Activated CD8-positive, alpha-beta memory T cell treated with anti-CD3 and anti-CD28 coated beads, Interleukin-2, amount 10 ng/mL, durations not matched to agents 7 days and 5 days (primary cell): ENCODE results near the gene IFFO2. TPM values are rescaled to one million over a fixed set of nuclear protein-coding genes. Genes with fewer than 3 reads are reported as not detected.

ENCODE experiments used
- ATAC-seq: fragments of 150-1000 bp; cut with Tn5 transposase; one replicate; pipeline ENCODE4 v1.10.0; 2021; ENCODE audit warnings: moderate library complexity
- CTCF ChIA-PET: fragments of 350-600 bp; sonication (Branson Sonifier 250); formaldehyde crosslinking; loops from one replicate; lab custom pipeline; 2021; ENCODE audit warnings: antibody characterized with exemption; lab: Charles Lee
- DNase-seq: peaks from one replicate; pipeline ENCODE4 v3.0.0-alpha.2; 2020
- H3K27ac Mint-ChIP-seq: one replicate; pipeline ENCODE4 v1.8.0; 2021; ENCODE audit warnings: mild to moderate bottlenecking, mixed read lengths
- H3K27me3 Mint-ChIP-seq: one replicate; pipeline ENCODE4 v1.8.0; 2021; ENCODE audit warnings: mixed read lengths
- H3K36me3 Mint-ChIP-seq: one replicate; pipeline ENCODE4 v1.8.0; 2021; ENCODE audit warnings: mild to moderate bottlenecking, mixed read lengths
- H3K4me1 Mint-ChIP-seq: one replicate; pipeline ENCODE4 v1.8.0; 2021; ENCODE audit warnings: mixed read lengths
- H3K4me3 Mint-ChIP-seq: one replicate; pipeline ENCODE4 v1.8.0; 2021; ENCODE audit warnings: mild to moderate bottlenecking, moderate library complexity, mixed read lengths
- H3K9me3 Mint-ChIP-seq: one replicate; pipeline ENCODE4 v1.8.0; 2022; ENCODE audit warnings: low read depth, mixed read lengths
- total RNA-seq, 2 experiments: library from RNA; stranded (reverse); gene quantifications; one replicate each; pipeline ENCODE4 v1.2.3, GENCODE V29; 2021

IFFO2 gene
- total RNA-seq, 2 experiments from 2014 or later, result 12.5 to 13.7 TPM

- no peak overlapping the region for H3K27ac Mint-ChIP-seq
- peaks cover 21% of the 10 kb centered on the region for H3K27me3 Mint-ChIP-seq
- DNase-seq (no peak), ATAC-seq (no peak)
- no peak overlapping the region for H3K4me3 Mint-ChIP-seq
- CTCF ChIA-PET, result interaction anchor here (1.5 kb wide), 1 partner anchor 52 kb away, joined by 4 read pairs; no protein-coding TSS in a partner anchor
- H3K9me3 Mint-ChIP-seq, result no peaks in the 10 kb centered on the region
- no peaks in the 10 kb centered on the region for H3K36me3 Mint-ChIP-seq
- H3K4me1 Mint-ChIP-seq, result peaks cover 5% of the 10 kb centered on the region
Measured at GRCh38 chr1:18965206-18966173, 9.0 kb upstream of the IFFO2 start.

GRCh38 chr1:18963968-18964367 lies 7.5 kb upstream of the IFFO2 start:
- no peak overlapping the region for H3K27ac Mint-ChIP-seq
- peaks cover 36% of the 10 kb centered on the region for H3K27me3 Mint-ChIP-seq
- H3K4me1 Mint-ChIP-seq, result peaks cover 5% of the 10 kb centered on the region
- CTCF ChIA-PET, result interaction anchor here (0.5 to 1.5 kb wide), 2 partner anchors 51 to 283 kb away, joined by 3 to 4 read pairs; no protein-coding TSS in a partner anchor
- no peaks in the 10 kb centered on the region for H3K9me3 Mint-ChIP-seq
- no peaks in the 10 kb centered on the region for H3K36me3 Mint-ChIP-seq
- H3K4me3 Mint-ChIP-seq, result no peak overlapping the region
- ATAC-seq (no peak), DNase-seq (no peak)

GRCh38 chr1:18962855-18963737 lies 6.6 kb upstream of the IFFO2 start:
- ATAC-seq, result no peak
- Mint-ChIP-seq H3K4me3 (no peak overlapping the region), H3K27ac (no peak overlapping the region), H3K4me1 (peaks cover 9% of the 10 kb centered on the region), H3K27me3 (peaks cover 31% of the 10 kb centered on the region), H3K9me3 (no peaks in the 10 kb centered on the region), H3K36me3 (no peaks in the 10 kb centered on the region)
- CTCF ChIA-PET, result interaction anchor here (0.9 kb wide), 1 partner anchor 50 kb away, joined by 4 read pairs; no protein-coding TSS in a partner anchor
- DNase-seq, result no peak

- Mint-ChIP-seq H3K4me1 (peaks cover 18% of the 10 kb centered on the region), H3K27ac (no peak overlapping the region), H3K27me3 (peaks cover 34% of the 10 kb centered on the region), H3K36me3 (no peaks in the 10 kb centered on the region), H3K4me3 (no peak overlapping the region), H3K9me3 (no peaks in the 10 kb centered on the region)
- ATAC-seq (no peak), DNase-seq (no peak)
- CTCF ChIA-PET, result interaction anchor here (0.9 to 1.1 kb wide), 2 partner anchors 49 to 55 kb away, joined by 3 to 4 read pairs; no protein-coding TSS in a partner anchor
Measured at GRCh38 chr1:18962121-18962721, 5.7 kb upstream of the IFFO2 start.

GRCh38 chr1:18960821-18961220 lies 4.3 kb upstream of the IFFO2 start:
- Mint-ChIP-seq H3K36me3 (no peaks in the 10 kb centered on the region), H3K27ac (no peak overlapping the region), H3K9me3 (no peaks in the 10 kb centered on the region), H3K4me1 (peaks cover 18% of the 10 kb centered on the region), H3K27me3 (peaks cover 26% of the 10 kb centered on the region), H3K4me3 (no peak overlapping the region)
- ATAC-seq (no peak), DNase-seq (no peak)
- CTCF ChIA-PET, result no interaction called here

GRCh38 chr1:18960409-18960808 lies 3.9 kb upstream of the IFFO2 start:
- no peaks in the 10 kb centered on the region for H3K9me3 Mint-ChIP-seq
- H3K4me3 Mint-ChIP-seq, result no peak overlapping the region
- peaks cover 16% of the 10 kb centered on the region for H3K4me1 Mint-ChIP-seq
- ATAC-seq (no peak), DNase-seq (no peak)
- CTCF ChIA-PET, result no interaction called here
- H3K36me3 Mint-ChIP-seq, result no peaks in the 10 kb centered on the region
- H3K27ac Mint-ChIP-seq, result no peak overlapping the region
- H3K27me3 Mint-ChIP-seq, result peaks cover 24% of the 10 kb centered on the region

GRCh38 chr1:18959591-18959990 lies 3.1 kb upstream of the IFFO2 start:
- Mint-ChIP-seq H3K36me3 (no peaks in the 10 kb centered on the region), H3K4me1 (peaks cover 23% of the 10 kb centered on the region), H3K4me3 (no peak overlapping the region), H3K9me3 (no peaks in the 10 kb centered on the region), H3K27me3 (peaks cover 28% of the 10 kb centered on the region), H3K27ac (no peak overlapping the region)
- DNase-seq (no peak), ATAC-seq (no peak)
- CTCF ChIA-PET, result interaction anchor here (1.1 to 4.0 kb wide), 5 partner anchors 9 to 84 kb away, joined by 3 to 21 read pairs (median 3); no protein-coding TSS in a partner anchor

GRCh38 chr1:18957532-18958300 lies 1.2 kb upstream of the IFFO2 start:
- DNase-seq (peak; percentile 54), ATAC-seq (no peak)
- Mint-ChIP-seq H3K36me3 (peaks cover 2% of the 10 kb centered on the region), H3K27me3 (peaks cover 40% of the 10 kb centered on the region), H3K4me1 (peaks cover 38% of the 10 kb centered on the region), H3K27ac (peak overlapping the region; percentile 38), H3K4me3 (peak overlapping the region; percentile 56), H3K9me3 (no peaks in the 10 kb centered on the region)
- CTCF ChIA-PET, result interaction anchor here (0.6 to 4.8 kb wide), 6 partner anchors 31 to 622 kb away, joined by 3 to 43 read pairs (median 10); no protein-coding TSS in a partner anchor

GRCh38 chr1:18957136-18957521 lies 653 bp upstream of the IFFO2 start:
- Mint-ChIP-seq H3K27ac (peak overlapping the region; percentile 57), H3K4me3 (peak overlapping the region; percentile 56), H3K4me1 (peaks cover 44% of the 10 kb centered on the region), H3K27me3 (peaks cover 43% of the 10 kb centered on the region), H3K9me3 (no peaks in the 10 kb centered on the region), H3K36me3 (peaks cover 5% of the 10 kb centered on the region)
- peak; percentile 1 for ATAC-seq
- CTCF ChIA-PET, result interaction anchor here (1.0 to 4.8 kb wide), 5 partner anchors 30 to 118 kb away, joined by 3 to 43 read pairs (median 15); no protein-coding TSS in a partner anchor
- no peak for DNase-seq

- Mint-ChIP-seq H3K36me3 (peaks cover 5% of the 10 kb centered on the region), H3K9me3 (no peaks in the 10 kb centered on the region), H3K27ac (peak overlapping the region; percentile 69), H3K27me3 (peaks cover 42% of the 10 kb centered on the region), H3K4me3 (peak overlapping the region; percentile 78), H3K4me1 (peaks cover 57% of the 10 kb centered on the region)
- peak; percentile 71 for DNase-seq
- ATAC-seq, result peak; percentile 13
- CTCF ChIA-PET, result interaction anchor here (1.4 to 4.8 kb wide), 7 partner anchors 11 to 144 kb away, joined by 3 to 43 read pairs (median 3); no protein-coding TSS in a partner anchor
Measured at GRCh38 chr1:18955441-18956192, 859 bp downstream of the IFFO2 start.

- CTCF ChIA-PET, result interaction anchor here (1.5 to 4.8 kb wide), 6 partner anchors 12 to 144 kb away, joined by 3 to 43 read pairs (median 4); no protein-coding TSS in a partner anchor
- no peaks in the 10 kb centered on the region for H3K9me3 Mint-ChIP-seq
- no peak for ATAC-seq
Measured at GRCh38 chr1:18955131-18955440, 1.4 kb downstream of the IFFO2 start.

More at GRCh38 chr1:18955131-18955440, 1.4 kb downstream of the IFFO2 start:
- Mint-ChIP-seq H3K27me3 (peaks cover 37% of the 10 kb centered on the region), H3K36me3 (peaks cover 5% of the 10 kb centered on the region), H3K4me3 (peak overlapping the region; percentile 78), H3K4me1 (peaks cover 63% of the 10 kb centered on the region), H3K27ac (peak overlapping the region; percentile 69)
- no peak for DNase-seq
